NCI-H526 (cell line): ENCODE data around the gene CYP24A1.

Experiments
- DNase-seq, 2 experiments: peaks; one replicate each; lab custom pipeline; 2025; lab: John Stamatoyannopoulos, UW

Gene CYP24A1

DNA sequence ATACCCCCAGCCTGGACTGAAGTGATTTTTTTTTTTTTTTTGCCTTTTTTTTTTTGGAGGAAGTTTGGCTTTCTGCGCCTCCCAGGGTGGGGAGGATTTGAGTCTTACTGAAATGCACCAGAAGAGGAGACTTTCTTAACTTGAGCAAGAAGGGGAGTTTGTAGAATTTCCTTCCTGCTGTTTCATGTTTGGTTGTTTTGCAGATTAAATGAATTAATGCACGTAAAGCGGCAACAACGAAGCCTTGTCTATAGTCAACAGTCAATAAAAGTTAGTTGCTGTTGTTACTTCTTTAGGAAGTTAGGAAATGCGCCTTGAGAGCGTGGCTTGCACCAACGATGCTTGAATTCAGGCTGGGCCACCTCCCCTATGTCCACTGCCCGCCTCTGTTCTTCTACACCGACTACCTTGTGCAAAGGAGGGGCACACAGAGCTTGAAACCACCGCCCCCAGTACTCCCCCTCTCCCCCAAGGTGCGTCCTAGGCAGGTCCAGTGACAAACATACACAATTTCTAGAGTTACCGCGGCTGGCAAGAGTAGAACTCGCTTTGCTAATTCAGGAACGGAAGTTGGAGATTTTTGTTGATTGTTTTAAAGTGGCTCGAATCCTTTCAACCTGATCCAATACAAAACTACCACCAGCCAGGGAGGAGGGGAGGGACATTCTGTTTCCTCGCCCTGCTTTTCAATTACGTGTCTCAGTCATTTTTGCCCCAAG, 830 bp upstream of the CYP24A1 start:
- no peak for DNase-seq

DNA sequence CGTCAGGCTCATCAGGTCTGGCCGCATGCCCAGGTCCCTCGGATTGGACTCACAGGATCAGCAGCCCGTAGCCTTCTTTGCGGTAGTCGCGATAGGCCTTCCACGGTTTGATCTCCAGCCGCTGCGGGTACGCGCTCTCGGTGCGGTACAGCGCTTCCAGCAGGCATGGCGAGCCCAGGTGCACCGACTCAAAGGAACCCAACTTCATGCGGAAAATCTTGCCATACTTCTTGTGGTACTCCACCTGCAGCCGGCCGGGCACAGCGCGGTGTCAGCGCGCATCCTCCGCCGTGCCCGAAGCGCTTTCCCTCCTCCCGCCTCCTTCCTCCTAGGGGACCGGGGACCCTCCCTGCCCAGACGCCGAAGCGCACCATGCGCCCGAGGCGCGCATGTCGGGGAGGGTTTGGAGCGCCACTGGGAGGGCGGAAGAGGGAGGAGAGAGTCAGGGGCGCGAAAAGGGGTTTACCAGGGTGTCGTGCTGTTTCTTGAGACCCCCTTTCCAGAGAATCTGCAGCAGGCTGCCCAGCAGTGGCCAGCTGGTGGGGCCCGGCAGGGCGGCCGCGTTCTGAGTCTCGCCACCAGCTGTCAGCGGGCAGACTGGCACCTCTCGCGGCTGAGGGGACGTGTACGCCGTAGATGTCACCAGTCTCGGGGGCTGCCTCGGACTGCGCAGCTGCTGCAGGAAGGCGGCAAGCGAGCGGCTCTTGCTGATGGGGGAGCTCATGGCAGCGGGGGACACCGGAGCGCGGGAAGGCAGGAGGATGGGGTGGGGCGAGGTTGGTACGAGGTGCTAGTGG, 732 bp downstream of the CYP24A1 start:
- DNase-seq = peak in 1 of 2 experiments; percentile 54

DNA sequence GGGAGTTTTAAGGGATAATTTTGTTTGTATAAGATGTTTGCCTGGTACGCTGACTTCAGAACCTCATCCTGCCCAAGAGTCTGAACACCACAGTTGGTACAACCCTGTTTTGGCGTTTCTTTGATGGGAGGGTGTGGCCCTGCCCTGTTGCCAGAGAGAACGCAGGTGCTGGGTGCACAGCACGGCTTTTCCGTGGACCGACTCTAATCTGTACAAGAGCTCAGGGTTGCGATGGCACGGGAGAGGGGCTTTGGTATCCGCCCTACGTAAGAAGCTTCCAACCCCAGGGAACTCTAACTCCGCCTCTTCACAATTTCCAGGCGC, 1.3 kb downstream of the CYP24A1 start:
- peak in 1 of 2 experiments; percentile 56 for DNase-seq

DNA sequence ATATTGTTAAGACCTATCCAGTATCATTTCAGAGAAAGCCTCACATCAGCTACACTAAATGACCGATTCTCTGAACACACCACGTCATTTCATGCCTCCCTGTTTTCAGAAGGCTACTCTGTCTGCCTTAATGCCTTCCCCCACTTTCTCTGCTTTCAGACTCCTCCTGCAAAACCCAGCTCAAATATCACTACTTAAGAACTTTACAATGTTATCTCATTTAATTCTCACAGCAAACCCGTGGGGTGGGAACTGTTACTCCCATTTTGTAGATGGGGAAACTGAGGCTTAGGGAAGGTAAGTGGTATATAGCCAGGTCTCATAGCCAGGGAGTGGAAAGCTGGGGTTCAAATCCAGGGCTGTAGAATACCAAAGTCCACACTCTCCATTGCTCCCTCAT, 2.8 kb downstream of the CYP24A1 start:
- no peak for DNase-seq

DNA sequence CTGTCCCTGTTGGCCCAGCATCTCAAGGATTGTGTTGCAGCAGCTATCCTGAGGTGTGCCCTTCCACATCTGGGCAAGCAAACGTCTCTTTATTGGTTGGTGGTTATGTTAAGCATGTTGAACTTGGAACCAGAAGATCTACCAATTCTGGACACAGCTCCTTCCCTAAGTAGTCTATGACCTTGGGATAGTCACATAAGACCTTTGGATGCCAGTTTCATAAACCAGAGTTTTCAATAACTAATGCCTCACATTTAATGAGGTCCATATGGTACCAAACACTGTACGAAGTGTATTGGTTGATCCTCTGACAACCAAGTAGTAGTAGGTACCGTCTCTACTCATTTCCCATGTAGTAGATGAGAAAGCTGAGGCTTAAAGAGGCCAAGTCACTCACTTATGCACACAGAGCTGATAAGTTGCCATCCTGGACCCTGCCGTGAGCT, 3.7 kb downstream of the CYP24A1 start:
- DNase-seq = no peak

DNA sequence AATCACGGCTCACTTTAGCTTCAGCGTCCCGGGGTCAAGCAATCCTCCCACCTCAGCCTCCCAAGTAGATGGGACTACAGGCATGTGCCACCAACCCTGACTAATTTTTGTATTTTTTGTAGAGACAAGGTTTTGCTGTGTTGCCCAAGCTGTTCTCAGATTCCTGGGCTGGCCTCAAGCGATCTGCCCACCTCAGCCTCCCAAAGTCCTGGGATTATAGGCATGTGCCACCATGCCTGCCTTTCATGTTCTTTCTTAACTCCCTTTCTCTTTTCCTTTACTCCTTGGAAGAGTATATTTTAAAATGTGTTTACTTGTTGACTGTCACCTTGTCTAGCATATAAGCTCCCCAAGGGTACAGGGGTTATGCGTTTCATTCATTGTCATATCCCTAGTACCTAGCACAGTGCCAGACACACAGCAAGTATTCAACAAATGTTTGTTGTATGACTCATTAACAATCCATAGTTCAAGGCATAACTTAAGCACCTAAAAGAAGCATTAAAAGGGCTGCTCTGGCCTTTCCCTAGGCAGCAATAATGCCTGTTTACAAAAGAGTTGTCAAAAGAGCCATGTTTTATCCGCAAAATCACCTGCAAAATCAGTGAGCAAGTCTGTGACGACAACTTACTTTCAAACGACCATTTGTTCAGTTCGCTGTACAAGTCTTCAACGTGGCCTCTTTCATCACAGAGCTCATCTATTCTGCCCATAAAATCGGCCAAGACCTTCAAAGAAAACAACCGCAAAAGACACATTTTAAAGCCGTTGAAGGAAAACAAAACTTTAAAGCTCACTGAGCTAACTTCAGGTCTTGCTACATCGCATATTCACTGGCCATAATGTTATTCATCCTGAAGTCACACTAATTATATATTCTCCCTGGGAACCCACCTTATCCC, 4.6 kb downstream of the CYP24A1 start:
- DNase-seq = no peak

DNA sequence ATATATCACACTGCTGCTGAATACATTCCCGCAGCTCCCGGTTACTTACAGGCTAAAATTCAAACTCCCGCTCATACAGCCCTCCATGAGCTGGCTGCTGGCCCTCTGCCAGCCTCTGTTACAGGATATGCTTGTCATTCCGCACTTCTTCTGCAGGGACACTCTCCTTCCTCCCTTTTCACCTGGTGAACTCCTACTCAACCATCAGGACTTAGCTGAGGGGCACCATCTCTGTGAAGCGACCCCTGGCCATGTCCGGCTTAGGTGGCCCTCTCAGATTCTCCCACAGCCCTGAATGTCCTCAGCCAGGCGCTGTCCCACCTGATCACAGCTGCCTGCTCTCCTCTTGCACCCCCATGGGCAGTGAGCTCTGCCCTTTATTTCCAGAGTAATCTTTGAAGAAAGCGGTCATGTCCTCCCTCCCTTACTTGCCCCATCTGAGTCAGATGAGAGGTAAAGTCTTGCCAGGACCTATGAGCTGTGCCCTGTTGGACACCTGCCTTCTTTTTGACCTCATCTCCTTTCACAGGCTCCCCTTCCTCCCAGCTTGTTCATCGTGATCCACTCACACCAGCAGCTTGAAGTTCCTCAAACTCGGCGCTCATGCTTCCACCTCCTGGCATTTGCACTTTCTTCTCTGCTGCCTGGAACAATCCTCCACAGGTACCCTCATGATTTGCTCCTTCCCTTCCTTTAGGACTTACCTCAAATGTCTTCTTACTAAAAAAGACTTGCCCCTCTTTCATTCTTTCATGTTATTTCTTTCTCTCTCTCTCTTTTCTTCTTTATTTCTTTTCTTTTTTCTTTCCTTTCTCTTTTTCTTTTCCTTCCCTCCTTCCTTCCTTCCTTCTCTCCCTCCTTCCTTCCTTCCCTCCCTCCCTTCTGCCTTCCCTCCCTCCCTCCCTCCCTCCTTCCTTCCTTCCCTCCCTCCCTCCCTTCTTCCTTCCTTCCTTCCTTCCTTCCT, 5.6 kb downstream of the CYP24A1 start:
- DNase-seq = peak in 1 of 2 experiments; percentile 15

DNA sequence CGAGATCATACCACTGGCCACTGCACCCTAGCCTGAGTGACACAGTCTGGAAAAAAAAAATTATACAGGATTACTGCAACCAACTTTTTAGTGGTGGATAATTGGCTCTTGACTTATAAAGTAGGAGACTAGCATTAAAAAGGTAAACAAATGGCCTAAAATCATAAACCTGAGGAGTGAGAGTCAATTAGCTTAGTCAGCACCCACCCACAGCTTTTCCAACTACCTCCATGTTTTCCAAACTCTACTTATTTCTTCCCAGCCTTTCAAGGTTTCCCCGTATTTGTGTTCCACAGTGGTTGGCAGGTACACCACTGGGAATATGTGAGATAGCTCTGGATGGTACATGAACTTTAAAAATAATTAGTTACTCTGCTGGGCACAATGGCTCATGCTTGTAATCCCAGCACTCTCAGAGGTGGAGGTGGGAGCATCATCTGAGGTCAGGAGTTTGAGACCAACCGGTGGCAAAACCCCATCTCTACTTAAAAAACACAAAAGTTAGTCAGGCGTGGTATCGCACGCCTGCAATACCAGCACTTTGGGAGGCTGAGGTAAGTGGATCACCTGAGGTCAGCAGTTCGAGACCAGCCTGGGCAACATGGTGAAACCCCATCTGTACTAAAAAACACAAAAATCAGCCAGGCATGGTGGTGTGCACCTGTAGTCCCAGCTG, 6.7 kb downstream of the CYP24A1 start:
- DNase-seq = no peak

DNA sequence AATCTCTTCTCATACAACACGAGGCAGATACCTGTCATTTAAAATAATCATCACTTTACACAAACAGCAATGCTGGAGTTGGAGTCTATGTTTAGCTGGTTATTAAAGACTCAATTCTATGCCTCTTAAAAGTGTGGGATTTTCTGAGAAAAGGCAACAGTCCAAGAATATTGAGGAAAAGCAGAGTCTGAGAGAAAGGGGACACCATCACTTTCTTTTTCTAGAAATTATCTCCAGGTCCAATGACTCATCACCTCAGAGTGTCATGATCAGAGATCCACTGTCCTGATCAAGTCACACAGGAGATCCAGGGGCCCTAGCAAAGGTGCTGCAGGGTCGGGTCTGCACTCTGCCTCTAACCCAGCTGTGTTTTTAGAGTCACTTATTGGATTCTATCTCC, 8.0 kb downstream of the CYP24A1 start:
- DNase-seq = no peak

DNA sequence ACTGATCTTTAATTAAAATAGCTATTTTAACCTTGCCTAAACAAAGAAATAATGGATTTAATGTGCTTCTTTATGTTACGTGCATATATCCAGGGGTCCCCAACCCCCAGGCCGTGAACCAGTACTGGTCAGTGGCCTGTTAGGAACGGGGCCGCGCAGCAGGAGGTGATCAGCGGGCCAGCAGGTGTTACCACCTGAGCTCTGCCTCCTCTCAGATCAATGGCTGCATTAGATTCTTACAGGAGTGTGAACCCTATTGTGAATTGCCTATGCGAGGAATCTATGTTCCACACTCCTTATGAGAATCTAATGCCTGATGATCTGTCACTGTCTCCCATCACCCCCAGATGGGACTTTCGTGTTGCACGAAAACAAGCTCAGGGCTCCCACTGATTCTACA, 8.8 kb downstream of the CYP24A1 start:
- no peak for DNase-seq

DNA sequence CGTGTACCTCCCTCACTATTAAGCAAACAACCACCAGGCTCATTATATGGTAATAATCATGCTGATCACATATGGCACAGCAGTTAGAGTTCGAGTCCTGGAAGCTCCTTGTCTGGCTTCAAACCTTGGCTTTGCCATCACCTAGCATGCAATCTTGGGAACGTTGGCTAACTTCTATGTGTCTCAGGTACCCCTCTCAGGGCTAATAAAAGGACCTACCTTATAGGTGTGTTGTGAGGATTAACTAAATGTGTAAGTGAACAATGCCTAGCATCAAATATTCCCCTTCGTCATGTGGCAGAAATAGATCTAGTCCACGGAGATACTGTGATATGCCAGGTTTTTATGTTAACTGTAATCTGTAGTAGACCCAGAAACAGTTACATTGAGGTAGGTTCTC, 10.4 kb downstream of the CYP24A1 start:
- DNase-seq = no peak

DNA sequence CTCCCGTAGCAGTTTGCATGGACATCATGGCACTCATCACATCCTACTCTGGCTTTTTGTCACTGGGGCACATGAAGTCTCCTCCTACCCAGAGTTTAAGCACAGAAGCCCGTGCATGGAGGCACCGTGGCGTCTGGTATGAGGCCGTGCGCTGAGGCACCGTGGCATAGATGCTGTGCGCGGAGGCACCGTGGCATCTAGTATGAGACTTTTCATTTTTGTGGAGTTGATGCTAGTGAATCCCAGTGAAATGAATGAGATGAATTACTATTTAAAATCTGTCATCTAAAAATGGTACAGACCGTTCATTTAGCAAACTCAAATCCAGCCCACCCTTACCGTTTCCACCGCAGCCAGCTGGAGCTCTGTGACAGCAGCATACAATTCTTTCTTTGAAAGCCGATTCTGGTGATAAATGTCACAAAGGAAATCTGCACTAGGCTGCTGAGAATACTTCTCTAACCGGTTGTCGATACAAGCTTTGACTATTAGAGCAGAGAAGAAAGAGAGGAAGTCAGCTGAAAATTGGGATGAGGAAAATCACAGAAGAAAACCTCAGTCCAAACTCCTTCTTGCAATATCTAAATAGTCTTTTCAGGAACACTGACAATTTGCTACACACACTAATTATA, 11.3 kb downstream of the CYP24A1 start:
- DNase-seq = no peak

DNA sequence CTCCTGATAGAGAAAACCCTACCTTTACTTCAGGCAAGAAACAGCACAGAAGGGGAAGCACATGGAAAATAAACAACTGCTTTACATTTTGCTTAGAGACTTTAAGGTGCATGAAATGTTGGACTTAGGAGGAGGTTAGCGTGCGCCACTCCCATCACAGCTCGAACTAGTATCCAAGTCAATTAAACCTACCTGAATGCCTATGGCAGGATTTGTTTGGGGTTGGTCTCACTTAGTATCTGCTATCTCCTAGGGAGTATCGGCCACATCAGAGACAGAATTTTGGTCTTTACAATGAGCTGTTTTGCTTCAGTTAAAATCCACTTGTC, 12.0 kb downstream of the CYP24A1 start:
- no peak for DNase-seq

DNA sequence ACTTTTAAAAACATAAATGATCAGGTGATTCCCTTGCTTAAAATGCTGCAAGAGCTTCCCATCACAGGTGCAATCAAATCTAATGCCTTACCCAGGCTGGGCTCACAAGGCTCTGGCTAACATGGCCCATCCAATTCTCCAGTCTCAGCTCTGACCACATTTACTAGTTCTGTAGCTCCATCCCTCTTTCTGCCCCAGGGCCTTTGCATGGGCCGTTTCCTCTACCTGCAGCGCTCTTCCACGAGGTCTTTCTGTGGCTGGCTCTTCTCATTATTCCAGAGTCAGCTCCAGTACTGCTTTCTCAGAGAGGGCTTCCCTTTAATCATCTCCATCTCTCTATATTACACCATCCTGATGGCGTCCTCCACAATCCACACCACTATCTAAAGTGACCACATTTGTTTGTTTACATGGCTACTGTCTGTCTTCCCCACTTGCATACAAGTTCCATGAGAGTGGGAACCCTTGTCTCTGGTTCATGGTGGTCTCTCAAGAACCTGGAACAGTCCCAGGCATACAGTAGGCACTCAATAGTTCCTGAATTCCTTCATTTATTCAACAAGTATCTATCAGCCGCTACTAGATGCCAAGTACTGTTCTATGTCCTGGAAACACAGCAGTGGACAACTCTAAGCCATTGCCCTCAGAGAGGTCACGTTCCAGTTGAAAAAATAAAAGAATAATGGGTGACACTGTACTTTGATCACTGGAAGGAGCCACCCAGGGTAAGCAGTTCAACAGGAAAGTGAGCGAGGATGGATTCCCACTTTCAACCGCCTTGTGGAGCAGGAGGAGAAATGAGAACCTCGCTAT, 12.6 kb downstream of the CYP24A1 start:
- no peak for DNase-seq

DNA sequence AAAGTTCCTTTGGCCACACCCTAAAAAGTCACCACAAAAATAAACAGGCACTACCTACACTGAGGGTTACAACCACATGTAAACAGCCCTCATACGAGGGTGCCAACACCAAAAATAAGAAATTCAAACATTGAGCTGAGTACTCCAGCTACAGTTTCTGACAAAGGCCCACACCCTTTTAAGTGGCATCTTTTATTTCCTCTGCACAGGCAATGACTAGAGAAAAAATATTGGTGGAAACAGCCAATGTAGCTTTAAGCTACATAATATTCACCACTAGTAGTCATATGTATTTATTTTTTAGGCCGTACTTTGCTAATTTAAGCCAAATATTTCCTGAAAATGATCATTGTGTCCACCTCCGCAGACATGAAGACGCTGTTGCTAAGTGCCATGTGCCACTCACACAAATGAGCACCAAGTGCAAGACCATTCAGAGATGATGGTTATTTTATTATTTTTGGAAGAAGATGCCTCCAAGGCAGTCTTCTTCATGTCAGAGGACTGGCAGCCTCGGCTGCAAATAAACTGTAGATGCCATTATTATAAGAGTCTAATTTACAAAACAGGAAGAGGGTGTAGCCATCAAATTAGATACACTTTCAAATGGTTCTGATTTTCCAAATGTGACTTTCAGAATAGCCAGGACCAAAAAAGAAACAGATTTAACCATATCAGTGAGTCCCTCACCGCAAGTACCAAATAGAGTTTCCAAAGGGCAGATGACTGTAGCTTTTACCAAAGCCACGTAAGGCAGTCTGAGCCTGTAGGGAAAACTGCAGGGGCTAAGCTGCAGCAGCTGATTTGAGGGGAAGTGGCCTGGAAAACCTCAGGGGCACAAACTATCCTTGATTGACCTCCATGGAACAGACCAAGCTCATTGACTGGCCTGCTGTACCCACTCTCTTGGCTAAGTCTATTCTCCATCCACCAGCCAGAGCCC, 13.4 kb downstream of the CYP24A1 start:
- no peak for DNase-seq

DNA sequence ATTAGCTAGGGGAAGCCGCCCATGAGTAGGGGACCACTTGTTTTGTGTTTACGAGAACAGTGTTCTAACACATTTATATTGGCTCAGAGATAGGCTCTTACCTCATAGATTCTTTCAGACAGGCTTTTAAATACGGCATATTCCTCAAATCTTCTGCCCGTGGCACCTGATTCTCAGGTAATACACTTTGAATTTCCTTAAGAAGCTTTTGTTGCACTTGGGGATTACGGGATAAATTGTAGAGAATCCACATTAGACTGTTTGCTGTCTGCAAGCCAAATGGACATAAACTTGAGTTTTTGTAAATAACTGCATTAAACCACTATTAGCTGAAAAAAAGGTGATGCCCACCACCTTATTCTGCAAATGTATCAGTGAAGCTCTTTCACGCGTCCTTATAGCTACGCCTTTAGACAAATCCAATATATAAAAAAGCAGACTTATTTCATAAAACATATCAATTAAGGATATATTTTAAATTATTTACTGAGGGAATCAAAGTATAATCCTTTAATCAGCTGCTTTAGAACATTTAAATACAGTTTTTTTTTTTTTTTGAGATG, 14.8 kb downstream of the CYP24A1 start:
- DNase-seq = no peak

DNA sequence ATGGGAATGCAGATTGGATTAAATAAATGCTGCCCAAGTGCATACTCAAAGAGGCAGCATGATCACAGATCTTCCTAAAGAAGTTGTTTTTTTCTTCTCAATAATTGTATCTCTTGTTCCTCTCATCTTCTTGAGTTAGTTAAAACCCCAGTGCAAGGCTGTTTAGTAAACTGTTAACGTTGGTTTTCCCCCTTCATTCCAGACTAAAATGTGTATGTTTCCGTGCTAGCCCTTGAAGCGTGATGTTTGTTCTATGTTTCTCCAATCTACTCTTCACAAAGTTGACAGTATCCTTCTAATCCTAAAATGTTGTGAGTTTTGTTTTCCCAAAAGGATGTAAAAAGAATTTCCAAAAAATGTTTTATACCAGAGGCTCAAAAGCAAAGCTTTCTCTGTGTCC, 15.6 kb downstream of the CYP24A1 start:
- no peak for DNase-seq
